DOHH2 (cell line): ENCODE results near the gene SFXN5.

Experiments
- H3F3A ChIP-seq: fragments of 200-600 bp; sonication (generic), shearing (Covaris generic); 2 replicates; pipeline ENCODE4 v1.6.0; 2016; ENCODE audit warnings: antibody characterized with exemption, mild to moderate bottlenecking; ENCODE audit not compliant: control insufficient read depth, insufficient read depth
- H3K27ac ChIP-seq: fragments of 200-600 bp; sonication (generic); 2 replicates; pipeline ENCODE4 v1.5.1; 2014; ENCODE audit warnings: low read depth, mild to moderate bottlenecking, low read length, moderate library complexity
- H3K27me3 ChIP-seq: fragments of 200-600 bp; sonication (generic); 2 replicates; pipeline ENCODE4 v1.6.1; 2014; ENCODE audit warnings: mild to moderate bottlenecking, low read length, mixed read lengths; ENCODE audit not compliant: control insufficient read depth
- H3K36me3 ChIP-seq: fragments of 200-600 bp; sonication (generic); 2 replicates; pipeline ENCODE4 v1.6.1; 2014; ENCODE audit warnings: mild to moderate bottlenecking, low read length, moderate library complexity, mixed read lengths; ENCODE audit not compliant: control insufficient read depth
- H3K4me1 ChIP-seq: fragments of 200-600 bp; sonication (generic); 2 replicates; pipeline ENCODE4 v1.6.1; 2014; ENCODE audit warnings: mild to moderate bottlenecking, low read length, mixed read lengths; ENCODE audit not compliant: control insufficient read depth
- H3K4me2 ChIP-seq: fragments of 200-600 bp; sonication (generic); 2 replicates; pipeline ENCODE4 v1.6.0; 2014; ENCODE audit warnings: mild to moderate bottlenecking, low read length, moderate library complexity
- H3K4me3 ChIP-seq: fragments of 200-600 bp; sonication (generic); 2 replicates; pipeline ENCODE4 v1.5.1; 2014; ENCODE audit warnings: mild to moderate bottlenecking, low read length, mixed read lengths
- H3K79me2 ChIP-seq: fragments of 200-600 bp; sonication (generic); 2 replicates; pipeline ENCODE4 v1.6.1; 2014; ENCODE audit warnings: mild to moderate bottlenecking, low read length, mixed read lengths; ENCODE audit not compliant: control insufficient read depth
- H3K9me2 ChIP-seq: fragments of 200-600 bp; sonication (generic); replicated peaks from 2 replicates; pipeline ENCODE4 v1.6.1; 2014; ENCODE audit warnings: mild to moderate bottlenecking, low read length, mixed read lengths; ENCODE audit not compliant: control insufficient read depth
- H3K9me3 ChIP-seq: fragments of 200-600 bp; sonication (generic); 2 replicates; pipeline ENCODE4 v1.6.1; 2014; ENCODE audit warnings: antibody characterized with exemption, low read length, mixed read lengths; ENCODE audit not compliant: control insufficient read depth, insufficient read depth
- H4K20me1 ChIP-seq: fragments of 200-600 bp; sonication (generic); 2 replicates; pipeline ENCODE4 v1.6.0; 2014; ENCODE audit warnings: low read depth, mild to moderate bottlenecking, antibody characterized with exemption, low read length, moderate library complexity; ENCODE audit not compliant: control insufficient read depth, insufficient read depth
- CTCF ChIP-seq: fragments of 200-600 bp; sonication (generic); IDR thresholded peaks from one replicate; pipeline ENCODE4 v1.5.1; 2014; ENCODE audit warnings: antibody characterized with exemption, mild to moderate bottlenecking, low read depth, low read length; ENCODE audit not compliant: poor library complexity, severe bottlenecking
- EZH2phosphoT487 ChIP-seq: fragments of 200-600 bp; sonication (generic); IDR thresholded peaks from 2 replicates; pipeline ENCODE4 v1.6.1; 2017; ENCODE audit warnings: borderline replicate concordance, mild to moderate bottlenecking, antibody characterized with exemption, low read length, moderate library complexity, mixed read lengths

SFXN5 gene

GRCh38 chr2:72927619-72928550 lies 143.6 kb downstream of the SFXN5 start:
- Histone ChIP-seq H3K36me3 (no peaks in the 10 kb centered on the region), H3K27me3 (peaks cover 66% of the 10 kb centered on the region), H3K9me3 (no peaks in the 10 kb centered on the region), H3K9me2 (no peaks in the 10 kb centered on the region), H3K79me2 (no peaks in the 10 kb centered on the region), H3F3A (no peaks in the 10 kb centered on the region), H3K4me2 (no peak overlapping the region), H3K4me1 (no peaks in the 10 kb centered on the region), H3K4me3 (no peak overlapping the region), H4K20me1 (no peaks in the 10 kb centered on the region), H3K27ac (no peak overlapping the region)
- no peak for TF ChIP-seq CTCF
- no peak for TF ChIP-seq EZH2phosphoT487

DNA sequence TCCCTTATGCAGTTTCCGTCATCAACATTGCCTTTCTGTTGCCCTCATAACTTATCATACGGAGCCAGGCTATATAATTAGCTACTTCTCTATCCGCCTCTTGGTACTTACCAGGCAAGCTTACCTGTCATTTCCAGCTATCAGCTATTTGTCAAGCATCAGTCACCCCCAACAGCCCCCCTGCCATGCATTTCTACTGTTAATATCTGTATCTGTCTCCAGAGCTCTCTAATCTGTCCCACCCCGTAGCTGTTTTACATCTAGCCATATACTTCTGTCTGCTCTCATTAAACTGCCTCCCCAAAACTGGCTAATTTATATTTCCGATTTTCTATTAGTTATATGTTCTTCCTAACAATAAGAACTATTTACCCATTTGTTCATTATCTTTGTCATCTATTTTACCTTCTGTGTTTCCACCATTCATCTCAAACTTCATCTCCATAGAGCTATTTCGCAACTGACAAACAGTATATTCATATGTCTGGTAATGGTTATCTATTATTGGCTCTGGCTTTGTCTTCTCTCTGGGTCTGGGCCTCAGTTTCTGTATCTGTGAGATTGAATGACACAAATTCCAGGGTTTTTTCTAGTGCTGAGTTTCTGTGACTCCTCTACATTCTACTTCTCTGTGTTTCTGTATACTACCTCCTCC lies 144.6 kb downstream of the SFXN5 start:
- no peaks in the 10 kb centered on the region for H3K4me1 ChIP-seq

DNA sequence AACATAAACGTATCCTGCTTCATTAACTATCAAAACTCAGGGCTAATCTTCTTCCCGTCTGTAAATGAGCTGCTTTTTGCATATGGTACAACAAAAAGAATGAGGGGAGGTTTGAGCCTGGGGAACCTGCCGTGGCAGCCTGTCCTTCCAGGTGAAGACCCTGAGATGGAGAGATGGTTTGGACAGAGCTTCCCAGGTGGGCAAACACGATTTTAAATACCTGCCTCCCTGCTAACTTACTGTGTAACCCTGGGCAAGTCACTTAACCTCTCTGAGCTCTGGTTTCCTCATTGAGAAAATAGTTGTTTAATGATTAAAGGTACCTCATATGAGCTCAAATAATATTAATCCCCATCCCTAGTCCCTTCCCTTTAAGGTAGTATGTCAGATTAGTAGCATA lies 145.1 kb downstream of the SFXN5 start:
- no peaks in the 10 kb centered on the region for H4K20me1 ChIP-seq
- no peaks in the 10 kb centered on the region for H3K79me2 ChIP-seq
- no peak overlapping the region for H3K4me3 ChIP-seq
- H3K9me3 ChIP-seq, result no peaks in the 10 kb centered on the region
- no peaks in the 10 kb centered on the region for H3K9me2 ChIP-seq
- H3K4me2 ChIP-seq, result no peak overlapping the region
- H3F3A ChIP-seq, result no peaks in the 10 kb centered on the region
- no peaks in the 10 kb centered on the region for H3K4me1 ChIP-seq
- TF ChIP-seq EZH2phosphoT487 (0 out of 2 replicates have a peak, but pooled peaks have one; percentile 40), CTCF (no peak)
- H3K27me3 ChIP-seq, result peaks cover 77% of the 10 kb centered on the region
- H3K27ac ChIP-seq, result no peak overlapping the region
- H3K36me3 ChIP-seq, result no peaks in the 10 kb centered on the region

More for the DNA sequence above, 144.6 kb downstream of the SFXN5 start:
- Histone ChIP-seq H3K4me3 (no peak overlapping the region), H3K9me3 (no peaks in the 10 kb centered on the region), H4K20me1 (no peaks in the 10 kb centered on the region), H3K27ac (no peak overlapping the region), H3K79me2 (no peaks in the 10 kb centered on the region), H3K27me3 (peaks cover 72% of the 10 kb centered on the region), H3K36me3 (no peaks in the 10 kb centered on the region), H3K9me2 (no peaks in the 10 kb centered on the region), H3F3A (no peaks in the 10 kb centered on the region), H3K4me2 (no peak overlapping the region)
- TF ChIP-seq EZH2phosphoT487 (0 out of 2 replicates have a peak, but pooled peaks have one; percentile 12), CTCF (no peak)
